GM23248 (cell line): ENCODE data around the gene TUBD1.

Experiments used
- EZH2 ChIP-seq: fragments of 200-600 bp; sonication (generic); IDR thresholded peaks from 2 replicates; pipeline ENCODE4 v1.6.1; 2018; ENCODE audit warnings: antibody characterized with exemption, mild to moderate bottlenecking; ENCODE audit not compliant: insufficient read depth, poor library complexity, severe bottlenecking
- EZH2phosphoT487 ChIP-seq: fragments of 200-600 bp; sonication (generic); IDR thresholded peaks from 2 replicates; pipeline ENCODE4 v1.6.1; 2018; ENCODE audit warnings: antibody characterized with exemption, moderate library complexity, mild to moderate bottlenecking, low read depth; ENCODE audit not compliant: insufficient read depth

GRCh38 chr17:59828478-59828760 is 64.3 kb downstream of the TUBD1 start:
- TF ChIP-seq EZH2 = no peak
- TF ChIP-seq EZH2phosphoT487 = no peak
